Neural cell (in vitro differentiated cells): ENCODE results near the gene MARCHF9. TPM values are rescaled to one million over a fixed set of nuclear protein-coding genes. Genes with fewer than 3 reads are reported as not detected.

Experiments
- H2AFZ ChIP-seq: fragments of 200-600, 300-800 bp; sonication (generic), shearing (Covaris generic); 2 replicates; pipeline ENCODE4 v1.6.0; 2014; ENCODE audit warnings: low read depth, mild to moderate bottlenecking, antibody characterized with exemption, low read length, moderate library complexity
- H3F3A ChIP-seq: fragments of 200-600 bp; shearing (Covaris generic); 2 replicates; pipeline ENCODE4 v1.6.1; 2016; ENCODE audit warnings: mild to moderate bottlenecking, moderate library complexity, mixed read lengths, antibody characterized with exemption, low read length; ENCODE audit not compliant: insufficient read depth, poor library complexity, severe bottlenecking
- H3K27ac ChIP-seq: fragments of 200-600, 300-800 bp; sonication (generic), shearing (Covaris generic); 2 replicates; pipeline ENCODE4 v1.5.1; 2014; ENCODE audit warnings: mild to moderate bottlenecking, low read length, moderate library complexity
- H3K27me3 ChIP-seq: fragments of 300-800, 200-600 bp; sonication (generic), shearing (Covaris generic); 2 replicates; pipeline ENCODE4 v1.6.0; 2014; ENCODE audit warnings: mild to moderate bottlenecking, low read depth, low read length, moderate library complexity; ENCODE audit not compliant: insufficient read depth
- H3K36me3 ChIP-seq: fragments of 300-800, 200-600 bp; sonication (generic), shearing (Covaris generic); 2 replicates; pipeline ENCODE4 v1.5.1; 2014; ENCODE audit warnings: mild to moderate bottlenecking, antibody characterized with exemption, low read length, moderate library complexity; ENCODE audit not compliant: insufficient read depth
- H3K4me2 ChIP-seq: fragments of 300-800, 200-600 bp; sonication (generic), shearing (Covaris generic); 2 replicates; pipeline ENCODE4 v1.6.0; 2014; ENCODE audit warnings: mild to moderate bottlenecking, low read length
- H3K4me3 ChIP-seq: fragments of 300-800, 200-600 bp; sonication (generic), shearing (Covaris generic); 2 replicates; pipeline ENCODE4 v1.5.1; 2014; ENCODE audit warnings: mild to moderate bottlenecking, low read length, moderate library complexity
- H3K79me2 ChIP-seq: fragments of 200-600 bp; shearing (Covaris generic); replicated peaks from 2 replicates; pipeline ENCODE4 v1.6.0; 2014; ENCODE audit warnings: mild to moderate bottlenecking, low read length, moderate library complexity; ENCODE audit not compliant: insufficient read depth
- H3K9ac ChIP-seq: fragments of 300-800, 200-600 bp; sonication (generic), shearing (Covaris generic); 2 replicates; pipeline ENCODE4 v1.6.1; 2016; ENCODE audit warnings: mild to moderate bottlenecking, low read length, mixed read lengths
- H3K9me2 ChIP-seq: fragments of 200-600 bp; shearing (Covaris generic); 2 replicates; pipeline ENCODE4 v1.6.1; 2016; ENCODE audit warnings: mild to moderate bottlenecking, low read length, mixed read lengths; ENCODE audit not compliant: insufficient read depth
- H3K9me3 ChIP-seq: fragments of 200-600, 300-800 bp; sonication (generic), shearing (Covaris generic); 2 replicates; pipeline ENCODE4 v1.6.1; 2016; ENCODE audit warnings: mild to moderate bottlenecking, mixed run types, low read length, moderate library complexity, mixed read lengths
- H4K20me1 ChIP-seq: fragments of 200-600 bp; shearing (Covaris generic); 2 replicates; pipeline ENCODE4 v1.6.1; 2016; ENCODE audit warnings: mild to moderate bottlenecking, mixed run types; ENCODE audit not compliant: insufficient read depth
- EP300 ChIP-seq: fragments of 450-650 bp; conservative IDR thresholded peaks from 2 replicates; pipeline ENCODE4 v1.6.1; 2014; ENCODE audit warnings: antibody characterized with exemption, mild to moderate bottlenecking, moderate library complexity; ENCODE audit not compliant: poor library complexity, severe bottlenecking
- EZH2 ChIP-seq: fragments of 200-600, 300-800 bp; shearing (Covaris generic), sonication (generic); IDR thresholded peaks from 2 replicates; pipeline ENCODE4 v1.6.1; 2014; ENCODE audit warnings: antibody characterized with exemption, low read length, borderline replicate concordance, mild to moderate bottlenecking; ENCODE audit not compliant: insufficient read depth, poor library complexity, severe bottlenecking
- MXI1 ChIP-seq: fragments of 450-650 bp; conservative IDR thresholded peaks from 2 replicates; pipeline ENCODE4 v1.6.1; 2014; ENCODE audit warnings: antibody characterized with exemption, mild to moderate bottlenecking; ENCODE audit not compliant: poor library complexity, severe bottlenecking
- POLR2AphosphoS5 ChIP-seq: IDR thresholded peaks from 2 replicates; pipeline ENCODE4 v1.6.1; 2012
- RAD21 ChIP-seq: fragments of 450-650 bp; conservative IDR thresholded peaks from 2 replicates; pipeline ENCODE4 v1.6.1; 2014; ENCODE audit warnings: antibody characterized with exemption, mild to moderate bottlenecking, moderate library complexity
- SMC3 ChIP-seq: fragments of 450-650 bp; conservative IDR thresholded peaks from 2 replicates; pipeline ENCODE4 v1.6.1; 2014; ENCODE audit warnings: antibody characterized with exemption, mild to moderate bottlenecking, moderate library complexity; ENCODE audit not compliant: poor library complexity
- TAF1 ChIP-seq: IDR thresholded peaks from 2 replicates; pipeline ENCODE4 v1.6.1; 2012; ENCODE audit warnings: low read depth
- polyA plus RNA-seq: library from polyadenylated mRNA; depleted of rRNA; stranded (reverse); fragments of >200 nt; gene quantifications from 2 replicates; pipeline ENCODE4 v1.2.3, GENCODE V29; 2014
- TF ChIP-seq, protein P1 (sequence below): fragments of 450-650 bp; IDR thresholded peaks from 2 replicates; pipeline ENCODE4 v1.5.1; 2014; ENCODE audit warnings: antibody characterized with exemption, mild to moderate bottlenecking, moderate library complexity; ENCODE audit not compliant: poor library complexity, severe bottlenecking
- TF ChIP-seq, protein P2 (sequence below): IDR thresholded peaks from 2 replicates; pipeline ENCODE4 v1.6.1; 2012; ENCODE audit warnings: borderline replicate concordance

The MARCHF9 gene
- polyA plus RNA-seq, 1 donor from 2014 or later = 34.5 TPM

DNA sequence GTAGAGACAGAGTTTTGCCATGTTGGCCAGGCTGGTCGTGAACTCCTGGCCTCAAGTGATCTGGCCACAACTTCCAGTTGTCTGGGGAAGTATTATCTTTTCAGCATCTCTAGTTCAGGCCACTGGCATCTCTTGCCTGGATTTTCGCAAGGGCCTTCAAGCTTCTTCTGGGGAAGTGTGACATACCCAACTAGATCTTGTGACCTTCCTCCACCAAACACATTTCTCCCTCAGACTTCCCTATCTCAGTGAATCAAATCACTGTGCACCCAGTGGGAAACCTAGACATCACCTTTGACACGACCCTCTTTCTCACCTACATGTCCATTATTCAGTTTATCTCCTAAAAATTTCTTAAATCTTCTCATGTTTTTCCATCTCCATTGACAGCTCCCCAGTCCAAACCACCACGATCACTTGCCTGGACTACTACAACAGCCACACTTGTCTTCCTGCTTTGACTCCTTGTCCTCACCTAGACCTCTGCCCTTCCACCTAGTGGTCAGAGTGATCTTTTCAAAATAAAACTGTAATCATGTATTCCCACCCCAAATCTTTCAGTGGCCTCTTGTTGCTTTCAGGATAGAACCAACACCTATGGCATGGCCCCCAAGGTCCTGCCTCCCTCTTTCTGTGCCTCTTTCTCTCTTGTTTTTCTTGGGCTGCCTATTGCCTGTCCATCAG is 20.8 kb downstream of the MARCHF9 start (continued):
- TF ChIP-seq, protein P1, sequence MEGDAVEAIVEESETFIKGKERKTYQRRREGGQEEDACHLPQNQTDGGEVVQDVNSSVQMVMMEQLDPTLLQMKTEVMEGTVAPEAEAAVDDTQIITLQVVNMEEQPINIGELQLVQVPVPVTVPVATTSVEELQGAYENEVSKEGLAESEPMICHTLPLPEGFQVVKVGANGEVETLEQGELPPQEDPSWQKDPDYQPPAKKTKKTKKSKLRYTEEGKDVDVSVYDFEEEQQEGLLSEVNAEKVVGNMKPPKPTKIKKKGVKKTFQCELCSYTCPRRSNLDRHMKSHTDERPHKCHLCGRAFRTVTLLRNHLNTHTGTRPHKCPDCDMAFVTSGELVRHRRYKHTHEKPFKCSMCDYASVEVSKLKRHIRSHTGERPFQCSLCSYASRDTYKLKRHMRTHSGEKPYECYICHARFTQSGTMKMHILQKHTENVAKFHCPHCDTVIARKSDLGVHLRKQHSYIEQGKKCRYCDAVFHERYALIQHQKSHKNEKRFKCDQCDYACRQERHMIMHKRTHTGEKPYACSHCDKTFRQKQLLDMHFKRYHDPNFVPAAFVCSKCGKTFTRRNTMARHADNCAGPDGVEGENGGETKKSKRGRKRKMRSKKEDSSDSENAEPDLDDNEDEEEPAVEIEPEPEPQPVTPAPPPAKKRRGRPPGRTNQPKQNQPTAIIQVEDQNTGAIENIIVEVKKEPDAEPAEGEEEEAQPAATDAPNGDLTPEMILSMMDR = no peak

DNA sequence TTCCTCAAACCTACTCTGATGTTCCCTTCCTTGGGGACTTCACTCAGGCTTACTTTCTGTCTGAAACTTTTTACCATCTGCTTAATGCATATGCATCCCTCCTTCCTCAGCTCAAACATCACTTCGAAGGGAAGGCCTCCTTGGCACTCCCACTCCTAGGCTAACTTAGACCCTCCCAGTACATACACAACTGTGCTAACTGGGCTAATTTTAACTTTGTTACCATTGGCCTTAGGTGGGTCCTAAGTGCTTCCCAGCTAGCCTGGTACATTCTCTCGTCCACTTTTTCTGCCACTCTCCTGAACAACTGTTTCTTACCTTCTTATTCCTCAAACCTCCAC is 21.3 kb downstream of the MARCHF9 start:
- Histone ChIP-seq H3K27ac (no peak overlapping the region), H3K27me3 (no peaks in the 10 kb centered on the region), H2AFZ (no peak overlapping the region), H3K36me3 (no peaks in the 10 kb centered on the region), H4K20me1 (no peaks in the 10 kb centered on the region), H3F3A (no peaks in the 10 kb centered on the region), H3K4me3 (no peak overlapping the region), H3K9me2 (no peaks in the 10 kb centered on the region), H3K9ac (no peak overlapping the region), H3K9me3 (no peaks in the 10 kb centered on the region), H3K79me2 (no peaks in the 10 kb centered on the region), H3K4me2 (no peak overlapping the region)
- TF ChIP-seq EZH2 = no peak
- TF ChIP-seq SMC3 = no peak
- TF ChIP-seq TAF1 = no peak
- TF ChIP-seq, protein P2, sequence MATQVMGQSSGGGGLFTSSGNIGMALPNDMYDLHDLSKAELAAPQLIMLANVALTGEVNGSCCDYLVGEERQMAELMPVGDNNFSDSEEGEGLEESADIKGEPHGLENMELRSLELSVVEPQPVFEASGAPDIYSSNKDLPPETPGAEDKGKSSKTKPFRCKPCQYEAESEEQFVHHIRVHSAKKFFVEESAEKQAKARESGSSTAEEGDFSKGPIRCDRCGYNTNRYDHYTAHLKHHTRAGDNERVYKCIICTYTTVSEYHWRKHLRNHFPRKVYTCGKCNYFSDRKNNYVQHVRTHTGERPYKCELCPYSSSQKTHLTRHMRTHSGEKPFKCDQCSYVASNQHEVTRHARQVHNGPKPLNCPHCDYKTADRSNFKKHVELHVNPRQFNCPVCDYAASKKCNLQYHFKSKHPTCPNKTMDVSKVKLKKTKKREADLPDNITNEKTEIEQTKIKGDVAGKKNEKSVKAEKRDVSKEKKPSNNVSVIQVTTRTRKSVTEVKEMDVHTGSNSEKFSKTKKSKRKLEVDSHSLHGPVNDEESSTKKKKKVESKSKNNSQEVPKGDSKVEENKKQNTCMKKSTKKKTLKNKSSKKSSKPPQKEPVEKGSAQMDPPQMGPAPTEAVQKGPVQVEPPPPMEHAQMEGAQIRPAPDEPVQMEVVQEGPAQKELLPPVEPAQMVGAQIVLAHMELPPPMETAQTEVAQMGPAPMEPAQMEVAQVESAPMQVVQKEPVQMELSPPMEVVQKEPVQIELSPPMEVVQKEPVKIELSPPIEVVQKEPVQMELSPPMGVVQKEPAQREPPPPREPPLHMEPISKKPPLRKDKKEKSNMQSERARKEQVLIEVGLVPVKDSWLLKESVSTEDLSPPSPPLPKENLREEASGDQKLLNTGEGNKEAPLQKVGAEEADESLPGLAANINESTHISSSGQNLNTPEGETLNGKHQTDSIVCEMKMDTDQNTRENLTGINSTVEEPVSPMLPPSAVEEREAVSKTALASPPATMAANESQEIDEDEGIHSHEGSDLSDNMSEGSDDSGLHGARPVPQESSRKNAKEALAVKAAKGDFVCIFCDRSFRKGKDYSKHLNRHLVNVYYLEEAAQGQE = no peak
- TF ChIP-seq, protein P1 = no peak
- no peak for TF ChIP-seq RAD21
- TF ChIP-seq EP300 = no peak
- no peak for TF ChIP-seq MXI1
- TF ChIP-seq POLR2AphosphoS5 = no peak
